Naive thymus-derived CD8-positive, alpha-beta T cell (primary cell): ENCODE results near the gene CCIN. TPM values are rescaled to one million over a fixed set of nuclear protein-coding genes. Genes with fewer than 3 reads are reported as not detected.

Experiments used
- ATAC-seq, 2 donors: fragments of 150-1000 bp; cut with Tn5 transposase in 1 of 2; sonication (Bioruptor Pico), chemical (Tn5 transposase) in 1 of 2; 1 replicate in 1 of 2; 2 replicates in 1 of 2; pipeline ENCODE4 v1.10.0; 2021; ENCODE audit warnings: mild to moderate bottlenecking in 2 of 2, moderate library complexity in 2 of 2
- POLR2A ChIA-PET: fragments of 350-600 bp; sonication (Branson Sonifier 250); formaldehyde crosslinking; loops from one replicate; lab custom pipeline; 2021; ENCODE audit warnings: antibody characterized with exemption; lab: Charles Lee
- DNase-seq, 10 donors: peaks; one replicate each; pipeline versions ENCODE4 v3.0.0 to v3.0.0-alpha.2; 2020 to 2022
- H3K27ac Mint-ChIP-seq, 10 donors: one replicate each; pipeline ENCODE4 v1.8.0; 2020 to 2022; ENCODE audit warnings: mild to moderate bottlenecking in 10 of 10, mixed read lengths in 10 of 10, moderate library complexity in 4 of 10, inconsistent platforms in 1 of 10
- H3K27me3 Mint-ChIP-seq, 5 donors: one replicate each; pipeline ENCODE4 v1.8.0; 2021 to 2022; ENCODE audit warnings: mixed read lengths in 5 of 5
- H3K36me3 Mint-ChIP-seq, 3 donors: one replicate each; pipeline ENCODE4 v1.8.0; 2020 to 2022; ENCODE audit warnings: mixed read lengths in 3 of 3, mild to moderate bottlenecking in 2 of 3, inconsistent platforms in 1 of 3
- H3K4me1 Mint-ChIP-seq, 4 donors: one replicate each; pipeline ENCODE4 v1.8.0; 2021 to 2022; ENCODE audit warnings: mixed read lengths in 4 of 4
- H3K4me3 Mint-ChIP-seq, 10 donors: one replicate each; pipeline ENCODE4 v1.8.0; 2020 to 2022; ENCODE audit warnings: mild to moderate bottlenecking in 10 of 10, mixed read lengths in 10 of 10, moderate library complexity in 6 of 10, inconsistent platforms in 1 of 10
- H3K9me3 Mint-ChIP-seq, 9 donors: one replicate each; pipeline ENCODE4 v1.8.0; 2020 to 2022; ENCODE audit warnings: mixed read lengths in 9 of 9, mild to moderate bottlenecking in 3 of 9, inconsistent platforms in 1 of 9, moderate library complexity in 1 of 9
- polyA plus RNA-seq, 3 donors: library from polyadenylated mRNA; unstranded; fragments of 300-500 nt; fragmentation: Illumina TruSeq; gene quantifications; one replicate each; pipeline ENCODE4 v1.2.3, GENCODE V29; 2021
- total RNA-seq, 8 experiments: library from RNA in 2 of 8; stranded (reverse) in 2 of 8; gene quantifications; one replicate each; pipeline ENCODE4 v1.2.3 and lab custom pipeline; 2021 to 2026

The CCIN gene
- total and polyA plus RNA-seq, 5 experiments from 2014 or later = 0.09 to 0.19 TPM; not detected in 3

DNA sequence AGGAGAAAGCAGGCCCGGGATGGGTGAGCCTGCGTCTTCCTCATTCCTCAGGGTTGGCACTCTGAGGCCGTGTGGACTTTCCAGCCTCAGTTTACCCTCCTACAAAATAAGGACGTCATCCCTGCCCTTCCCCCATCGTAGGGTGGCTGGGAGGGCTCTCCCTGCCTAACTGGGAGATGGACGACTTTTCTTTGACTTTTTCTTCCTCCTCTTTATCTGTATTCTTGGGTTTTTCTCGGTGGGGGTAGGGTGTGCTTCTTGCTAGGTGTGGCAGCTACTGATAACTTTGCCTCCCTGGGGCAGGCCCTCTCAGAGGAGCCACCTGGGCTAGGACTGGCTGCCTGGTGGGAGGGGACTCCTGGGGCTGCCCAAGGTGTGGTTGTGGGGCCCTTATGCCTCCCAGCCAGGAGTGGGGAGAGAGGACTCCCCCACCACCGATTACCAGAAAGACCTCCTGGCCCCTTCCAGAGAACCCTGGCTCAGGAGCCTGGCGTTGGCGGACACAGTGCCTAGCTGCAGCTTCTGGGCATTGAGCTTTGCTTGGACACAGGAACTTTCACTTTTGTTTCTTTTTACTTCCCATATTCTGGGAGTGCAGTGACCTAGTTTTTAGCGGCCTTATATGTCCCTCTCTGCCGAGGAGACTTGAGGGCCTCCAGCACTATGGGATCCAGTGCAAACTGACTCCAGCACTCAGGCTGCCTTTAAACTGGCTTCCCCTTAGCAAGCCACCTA is 26.5 kb upstream of the CCIN start:
- POLR2A ChIA-PET = interaction anchor here (0.6 to 1.6 kb wide), 5 partner anchors 8 to 987 kb away, joined by 3 to 7 read pairs (median 3); no protein-coding TSS in a partner anchor
- Mint-ChIP-seq H3K36me3 (peaks cover 11 to 20% (median 14%) of the 10 kb centered on the region in 3 donors), H3K27ac (peak overlapping the region; percentile 94 to 100 (median 97)), H3K9me3 (peaks cover 0 to 19% (median 12%) of the 10 kb centered on the region in 9 donors), H3K27me3 (no peaks in the 10 kb centered on the region), H3K4me1 (peaks cover 72 to 98% (median 97%) of the 10 kb centered on the region in 4 donors), H3K4me3 (peak overlapping the region; percentile 77 to 95 (median 90))
- ATAC-seq = peak in 1 of 2 donors; percentile 24
- DNase-seq = no peak

DNA sequence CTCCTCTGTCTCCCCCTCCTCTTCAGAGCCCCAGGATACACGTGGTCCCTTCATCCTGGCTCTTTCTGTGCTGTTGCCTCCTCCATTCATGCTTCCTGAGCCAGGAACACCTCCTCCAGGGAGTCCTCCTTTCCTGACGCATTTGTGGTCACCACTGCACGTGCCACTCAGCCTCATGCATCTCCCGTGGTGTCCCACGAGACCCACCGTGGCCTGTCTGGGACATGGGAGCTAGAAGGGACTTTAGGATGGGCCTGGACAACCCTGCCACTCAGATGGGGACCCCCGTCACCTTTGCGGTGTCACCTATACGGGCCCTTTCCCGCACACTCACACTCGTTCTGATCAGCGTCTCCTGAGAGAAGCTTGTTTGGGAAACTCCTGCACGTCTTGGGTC is 25.9 kb upstream of the CCIN start:
- Mint-ChIP-seq H3K4me3 (peak overlapping the region; percentile 77 to 95 (median 88)), H3K36me3 (peaks cover 11 to 20% (median 14%) of the 10 kb centered on the region in 3 donors), H3K27ac (peak overlapping the region; percentile 94 to 100 (median 97)), H3K9me3 (peaks cover 0 to 19% (median 12%) of the 10 kb centered on the region in 9 donors), H3K27me3 (no peaks in the 10 kb centered on the region), H3K4me1 (peaks cover 70 to 98% (median 96%) of the 10 kb centered on the region in 4 donors)
- DNase-seq = no peak
- POLR2A ChIA-PET = interaction anchor here (0.6 to 2.2 kb wide), 5 partner anchors 8 to 48 kb away, joined by 3 to 13 read pairs (median 7); partner anchors contain the start of gene CLTA
- ATAC-seq = no peak

DNA sequence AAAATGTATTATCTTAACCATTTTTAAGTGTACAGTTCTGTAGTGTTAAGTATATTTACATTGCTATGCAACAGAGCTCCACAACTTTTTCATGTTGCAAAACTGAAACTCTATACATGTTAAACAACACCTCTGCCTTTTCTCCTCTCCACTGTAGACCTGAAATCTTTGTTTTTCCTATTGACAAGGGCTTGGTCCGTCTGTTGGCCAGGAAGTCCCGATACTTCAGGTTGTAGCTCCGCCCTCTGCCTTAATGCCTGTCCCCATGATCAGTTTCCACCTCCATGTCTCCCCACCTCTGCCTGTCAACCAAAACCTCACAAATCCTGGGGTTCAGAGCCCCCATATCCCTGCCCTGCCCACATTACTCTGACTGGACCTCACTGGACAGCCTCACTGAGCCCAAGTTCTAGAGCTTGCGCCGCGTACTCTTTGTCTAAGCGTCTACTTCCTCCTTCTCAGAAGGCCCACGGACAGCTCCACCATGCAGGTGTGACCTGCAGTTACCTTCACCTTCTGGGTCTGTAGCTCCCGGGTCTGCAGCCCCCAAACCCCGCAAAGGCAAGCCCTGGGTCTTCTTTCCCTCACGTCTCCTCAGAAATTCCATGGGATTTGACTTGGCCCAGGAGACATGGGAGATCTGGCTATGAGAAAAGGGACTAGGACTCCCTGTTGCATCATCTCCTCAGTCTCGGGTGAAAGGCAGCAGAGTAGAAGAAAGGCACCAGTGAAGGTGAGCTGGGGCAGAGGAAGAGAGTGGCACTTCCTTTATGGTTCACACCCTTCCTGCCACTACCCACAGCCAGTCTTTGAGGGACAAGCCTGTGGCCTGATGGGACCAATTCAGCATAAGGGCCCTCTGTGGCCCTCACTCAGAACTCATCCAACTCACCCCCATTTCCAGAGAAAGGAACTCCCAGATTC is 24.6 kb upstream of the CCIN start:
- peaks cover 11 to 20% (median 14%) of the 10 kb centered on the region in 3 donors for H3K36me3 Mint-ChIP-seq
- peaks cover 59 to 96% (median 92%) of the 10 kb centered on the region in 4 donors for H3K4me1 Mint-ChIP-seq
- peaks cover 0 to 19% (median 12%) of the 10 kb centered on the region in 9 donors for H3K9me3 Mint-ChIP-seq
- peak overlapping the region; percentile 94 to 100 (median 97) for H3K27ac Mint-ChIP-seq
- peak overlapping the region; percentile 77 to 95 (median 88) for H3K4me3 Mint-ChIP-seq
- POLR2A ChIA-PET = interaction anchor here (1.1 to 2.2 kb wide), 6 partner anchors 8 to 46 kb away, joined by 3 to 13 read pairs (median 5); partner anchors contain the start of genes CLTA and GLIPR2
- no peak for DNase-seq
- ATAC-seq = peak; percentile 33 to 61
- H3K27me3 Mint-ChIP-seq = no peaks in the 10 kb centered on the region

DNA sequence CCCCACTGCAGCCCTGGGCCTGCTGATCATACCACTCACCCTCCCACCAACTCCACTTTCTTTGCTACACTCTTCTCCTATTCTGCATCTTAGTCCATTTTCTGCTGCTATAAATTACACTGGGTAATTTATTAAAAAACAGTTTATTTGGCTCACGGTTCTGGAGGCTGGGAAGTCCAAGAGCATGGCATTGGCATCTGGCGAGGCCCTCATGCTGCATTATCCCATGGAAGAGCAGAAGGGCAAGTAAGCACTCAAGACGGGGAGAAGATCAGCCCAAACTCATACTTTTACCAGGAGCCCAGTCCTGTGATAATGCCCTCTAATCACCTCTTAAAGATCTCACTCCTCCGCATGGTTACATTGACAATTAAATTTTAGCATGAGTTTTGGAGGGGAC is 23.2 kb upstream of the CCIN start:
- DNase-seq (no peak), ATAC-seq (no peak)
- Mint-ChIP-seq H3K9me3 (peaks cover 0 to 19% (median 12%) of the 10 kb centered on the region in 9 donors), H3K27ac (peak overlapping the region in 9 of 10 donors; percentile 0 to 100 (median 97)), H3K4me3 (peak overlapping the region in 9 of 10 donors; percentile 27 to 93 (median 85)), H3K27me3 (no peaks in the 10 kb centered on the region), H3K4me1 (peaks cover 56 to 96% (median 92%) of the 10 kb centered on the region in 4 donors), H3K36me3 (peaks cover 11 to 21% (median 14%) of the 10 kb centered on the region in 3 donors)
- POLR2A ChIA-PET = no interaction called here

DNA sequence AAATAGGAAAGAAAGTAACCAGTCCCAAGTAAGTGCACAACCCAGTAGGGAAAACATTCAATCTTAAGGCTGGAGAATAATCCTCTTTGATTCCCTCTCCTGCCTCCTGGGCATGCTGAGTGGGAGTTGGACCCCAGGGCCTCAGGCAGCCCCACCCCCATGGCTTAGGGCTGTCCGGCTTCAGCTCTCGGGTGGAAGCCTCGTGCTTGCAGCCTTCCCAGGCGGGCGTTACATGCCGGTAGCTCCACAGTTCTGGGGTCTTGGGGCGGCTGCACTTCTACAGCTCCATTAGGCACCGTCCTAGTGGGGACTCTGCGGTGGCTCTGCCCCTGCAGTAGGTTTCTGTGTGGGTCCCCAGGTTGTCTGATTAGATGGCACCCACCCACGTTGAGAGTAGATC is 22.5 kb upstream of the CCIN start:
- H3K4me3 Mint-ChIP-seq = peak overlapping the region in 4 of 10 donors; percentile 14 to 79 (median 34)
- POLR2A ChIA-PET = interaction anchor here (0.6 to 3.8 kb wide), 2 partner anchors 9 to 187 kb away, joined by 3 to 19 read pairs; partner anchors contain the start of gene GLIPR2
- H3K27ac Mint-ChIP-seq = peak overlapping the region in 7 of 10 donors; percentile 58 to 97 (median 80)

DNA sequence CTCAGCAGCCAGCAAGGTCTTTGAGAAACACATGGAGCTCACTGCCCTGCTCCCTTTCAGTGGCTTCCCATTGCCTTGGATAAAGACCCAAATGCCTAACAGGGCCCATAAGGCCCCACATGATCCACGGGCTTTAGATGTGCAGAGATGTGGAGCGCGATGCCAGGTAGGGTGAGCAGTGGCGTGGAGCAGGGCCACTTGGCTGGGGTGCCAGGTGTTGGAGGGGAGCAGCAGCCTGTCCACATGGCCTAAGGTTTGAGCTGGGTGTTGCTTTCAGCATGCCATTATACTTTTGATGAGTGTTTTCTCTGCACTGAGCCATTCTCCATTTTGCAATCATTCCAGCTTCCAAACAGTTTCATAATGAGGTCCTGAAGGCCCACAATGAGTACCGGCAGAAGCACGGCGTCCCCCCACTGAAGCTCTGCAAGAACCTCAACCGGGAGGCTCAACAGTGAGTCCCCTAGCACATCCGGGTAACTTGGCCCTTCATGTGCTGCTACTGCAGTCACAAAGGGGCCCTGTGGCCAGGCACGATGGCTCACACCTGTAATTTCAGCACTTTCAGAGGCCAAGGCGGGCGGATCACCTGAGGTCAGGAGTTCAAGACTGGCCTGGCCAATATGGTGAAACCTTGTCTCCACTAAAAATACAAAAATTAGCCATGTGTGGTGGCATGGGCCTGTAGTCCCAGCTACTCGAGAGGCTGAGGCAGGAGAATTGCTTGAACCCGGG is 21.6 kb upstream of the CCIN start:
- POLR2A ChIA-PET = interaction anchor here (0.6 to 3.8 kb wide), 4 partner anchors 10 to 186 kb away, joined by 3 to 19 read pairs (median 4); partner anchors contain the start of genes CLTA and GLIPR2
- H3K36me3 Mint-ChIP-seq = peaks cover 11 to 23% (median 14%) of the 10 kb centered on the region in 3 donors
- peak overlapping the region; percentile 58 to 90 (median 80) for H3K27ac Mint-ChIP-seq
- peak overlapping the region in 8 of 10 donors; percentile 12 to 73 (median 33) for H3K4me3 Mint-ChIP-seq
- no peak for ATAC-seq
- H3K4me1 Mint-ChIP-seq = peaks cover 54 to 95% (median 90%) of the 10 kb centered on the region in 4 donors
- DNase-seq = no peak
- no peaks in the 10 kb centered on the region for H3K27me3 Mint-ChIP-seq
- peaks cover 0 to 19% (median 12%) of the 10 kb centered on the region in 9 donors for H3K9me3 Mint-ChIP-seq

More for the DNA sequence above, 22.5 kb upstream of the CCIN start:
- peaks cover 11 to 23% (median 14%) of the 10 kb centered on the region in 3 donors for H3K36me3 Mint-ChIP-seq
- peaks cover 0 to 19% (median 12%) of the 10 kb centered on the region in 9 donors for H3K9me3 Mint-ChIP-seq
- no peak for DNase-seq
- peaks cover 57 to 96% (median 92%) of the 10 kb centered on the region in 4 donors for H3K4me1 Mint-ChIP-seq
- H3K27me3 Mint-ChIP-seq = no peaks in the 10 kb centered on the region
- ATAC-seq = no peak

DNA sequence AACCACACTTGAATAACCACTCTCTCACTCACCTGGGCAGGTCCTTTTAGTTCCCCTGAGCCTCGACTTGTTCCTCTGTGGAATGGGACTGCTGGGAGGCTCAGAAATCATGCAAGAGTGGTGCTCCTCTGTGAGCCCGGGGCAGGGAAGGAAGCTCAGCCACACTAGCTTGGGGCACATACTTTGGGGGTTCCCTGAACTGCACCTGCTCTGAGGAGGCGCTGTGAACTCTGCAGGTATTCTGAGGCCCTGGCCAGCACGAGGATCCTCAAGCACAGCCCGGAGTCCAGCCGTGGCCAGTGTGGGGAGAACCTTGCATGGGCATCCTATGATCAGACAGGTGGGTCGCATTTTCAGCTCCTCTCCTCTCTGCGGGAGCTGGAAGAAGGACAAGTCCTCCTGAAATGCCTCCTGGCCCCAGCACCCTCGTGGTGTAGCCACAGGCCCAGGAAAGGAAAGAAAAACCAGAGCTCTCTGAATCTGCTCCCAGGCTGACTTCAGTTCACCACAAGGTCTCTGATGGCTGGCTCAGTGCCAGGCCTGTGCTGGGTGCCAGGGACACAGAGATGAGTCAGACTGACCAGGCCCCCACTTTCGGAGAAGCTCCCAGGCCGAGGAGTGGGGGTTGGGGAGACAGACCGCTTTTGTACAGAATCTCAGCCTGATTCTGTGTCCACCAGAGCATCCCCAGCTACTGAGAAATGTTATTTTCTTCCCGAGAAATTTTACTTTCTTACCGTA is 20.7 kb upstream of the CCIN start:
- Mint-ChIP-seq H3K4me1 (peaks cover 51 to 95% (median 87%) of the 10 kb centered on the region in 4 donors), H3K27me3 (no peaks in the 10 kb centered on the region), H3K27ac (peak overlapping the region; percentile 41 to 88 (median 80)), H3K4me3 (peak overlapping the region in 7 of 10 donors; percentile 10 to 50 (median 26)), H3K36me3 (peaks cover 11 to 23% (median 14%) of the 10 kb centered on the region in 3 donors), H3K9me3 (peaks cover 0 to 19% (median 12%) of the 10 kb centered on the region in 9 donors)
- DNase-seq (peak; percentile 37 to 78 (median 45)), ATAC-seq (peak in 1 of 2 donors; percentile 16)
- POLR2A ChIA-PET = interaction anchor here (1.0 to 3.8 kb wide), 4 partner anchors 9 to 42 kb away, joined by 3 to 19 read pairs (median 5); partner anchors contain the start of genes CLTA and GLIPR2

DNA sequence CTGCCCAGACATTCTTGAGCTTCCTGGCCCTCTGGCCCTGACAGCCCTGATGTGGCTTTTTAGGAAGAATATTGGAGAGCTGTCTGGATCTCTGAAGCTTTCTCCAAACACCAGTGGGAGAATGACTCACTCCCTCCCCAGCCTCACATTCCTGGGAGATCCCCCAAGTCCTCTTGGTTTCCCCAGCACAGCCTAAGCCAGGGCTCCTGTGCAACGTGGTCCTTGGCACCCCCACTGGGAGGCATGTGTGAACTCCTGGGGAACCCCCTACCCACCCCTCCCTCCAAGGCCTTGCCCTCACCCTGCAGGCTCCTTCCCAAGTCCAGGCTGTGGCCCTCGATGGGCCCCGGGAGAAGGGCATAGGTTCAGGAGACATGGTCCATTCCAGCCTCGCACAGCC is 20.0 kb upstream of the CCIN start:
- H3K4me1 Mint-ChIP-seq = peaks cover 46 to 94% (median 85%) of the 10 kb centered on the region in 4 donors
- H3K27ac Mint-ChIP-seq = peak overlapping the region in 8 of 10 donors; percentile 52 to 98 (median 79)
- POLR2A ChIA-PET = interaction anchor here (1.5 to 3.8 kb wide), 4 partner anchors 10 to 41 kb away, joined by 4 to 19 read pairs (median 12); partner anchors contain the start of genes CLTA and GLIPR2
- H3K9me3 Mint-ChIP-seq = peaks cover 0 to 19% (median 12%) of the 10 kb centered on the region in 9 donors
- DNase-seq = no peak
- H3K36me3 Mint-ChIP-seq = peaks cover 12 to 21% (median 14%) of the 10 kb centered on the region in 3 donors
- H3K4me3 Mint-ChIP-seq = peak overlapping the region in 1 of 10 donors; percentile 22
- ATAC-seq = no peak
- no peaks in the 10 kb centered on the region for H3K27me3 Mint-ChIP-seq

DNA sequence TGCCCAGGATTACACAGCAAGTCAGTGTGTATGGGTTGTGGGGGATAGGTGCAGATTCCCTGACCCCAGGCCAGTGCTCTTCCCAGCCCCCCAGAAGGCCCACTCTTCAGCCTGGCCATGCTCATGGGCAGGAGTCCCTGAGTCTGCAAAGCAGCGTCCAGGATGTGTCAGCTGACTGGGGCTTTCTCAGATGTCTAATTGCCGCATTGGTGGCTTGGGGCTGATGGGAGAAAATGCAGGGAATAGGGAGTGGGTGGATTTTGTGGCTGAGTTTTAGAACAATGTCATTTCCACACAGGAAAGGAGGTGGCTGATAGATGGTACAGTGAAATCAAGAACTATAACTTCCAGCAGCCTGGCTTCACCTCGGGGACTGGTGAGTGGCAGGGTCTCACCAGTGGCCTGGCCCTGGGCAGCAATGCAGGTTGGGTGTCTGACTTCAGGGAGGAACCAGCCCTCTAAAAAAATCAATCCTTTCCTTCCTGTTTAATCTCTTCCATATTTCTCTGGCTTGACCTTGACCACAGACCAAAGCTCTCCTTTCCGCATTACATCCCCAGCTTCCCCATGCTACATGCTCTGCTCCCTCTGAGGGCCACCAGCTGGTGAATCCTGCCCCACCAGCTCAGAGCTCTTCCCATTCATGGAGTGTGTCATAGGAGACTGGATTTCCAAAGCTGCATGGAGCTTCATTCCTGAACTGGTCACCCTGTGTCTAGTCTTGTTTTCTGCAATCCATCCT is 18.4 kb upstream of the CCIN start:
- POLR2A ChIA-PET = interaction anchor here (0.7 to 3.5 kb wide), 6 partner anchors 8 to 59 kb away, joined by 3 to 19 read pairs (median 4); partner anchors contain the start of gene GLIPR2
- Mint-ChIP-seq H3K9me3 (peaks cover 0 to 10% (median 7%) of the 10 kb centered on the region in 9 donors), H3K36me3 (peaks cover 8 to 16% (median 13%) of the 10 kb centered on the region in 3 donors), H3K27ac (peak overlapping the region; percentile 94 to 99 (median 98)), H3K27me3 (no peaks in the 10 kb centered on the region), H3K4me1 (peaks cover 35 to 87% (median 77%) of the 10 kb centered on the region in 4 donors), H3K4me3 (peak overlapping the region; percentile 52 to 91 (median 86))
- ATAC-seq = no peak
- DNase-seq = no peak
